Stimulated activated memory B cell treated with anti-CD40 and anti-IgM and Interleukin-4, amounts not matched to agents 10 μg/mL and 1 μg/mL and 100 μg/mL, for 72 hours (primary cell): ENCODE measurements around the gene PDE10A.
"Not testable (repeated sequence)": the region's sequence is repeated elsewhere in the genome, so short reads cannot be mapped to it uniquely, and the experiment has no call there.

ENCODE experiments used
- ATAC-seq: fragments of 150-1000 bp; cut with Tn5 transposase; 2 replicates; pipeline ENCODE4 v1.10.0; 2021
- H3K27ac Mint-ChIP-seq: one replicate; pipeline ENCODE4 v1.8.0; 2022; ENCODE audit warnings: mild to moderate bottlenecking, mixed read lengths
- H3K27me3 Mint-ChIP-seq: one replicate; pipeline ENCODE4 v1.8.0; 2022; ENCODE audit warnings: mixed read lengths
- H3K36me3 Mint-ChIP-seq: one replicate; pipeline ENCODE4 v1.8.0; 2022; ENCODE audit warnings: mixed read lengths
- H3K4me1 Mint-ChIP-seq: one replicate; pipeline ENCODE4 v1.8.0; 2022; ENCODE audit warnings: mixed read lengths
- H3K4me3 Mint-ChIP-seq: one replicate; pipeline ENCODE4 v1.8.0; 2022; ENCODE audit warnings: mild to moderate bottlenecking, moderate library complexity, mixed read lengths
- H3K9me3 Mint-ChIP-seq: one replicate; pipeline ENCODE4 v1.8.0; 2022; ENCODE audit warnings: mixed read lengths

The PDE10A gene

GRCh38 chr6:165574220-165575157, 88.6 kb downstream of the PDE10A start:
- H3K4me3 Mint-ChIP-seq, result no peak overlapping the region
- no peaks in the 10 kb centered on the region for H3K9me3 Mint-ChIP-seq
- H3K36me3 Mint-ChIP-seq, result no peaks in the 10 kb centered on the region
- H3K27me3 Mint-ChIP-seq, result no peaks in the 10 kb centered on the region
- ATAC-seq, result no peak
- H3K4me1 Mint-ChIP-seq, result no peaks in the 10 kb centered on the region
- no peak overlapping the region for H3K27ac Mint-ChIP-seq

GRCh38 chr6:165573671-165574070, 89.4 kb downstream of the PDE10A start:
- Mint-ChIP-seq H3K4me1 (no peaks in the 10 kb centered on the region), H3K9me3 (no peaks in the 10 kb centered on the region), H3K27ac (no peak overlapping the region), H3K4me3 (no peak overlapping the region), H3K27me3 (no peaks in the 10 kb centered on the region), H3K36me3 (no peaks in the 10 kb centered on the region)
- no peak for ATAC-seq

DNA sequence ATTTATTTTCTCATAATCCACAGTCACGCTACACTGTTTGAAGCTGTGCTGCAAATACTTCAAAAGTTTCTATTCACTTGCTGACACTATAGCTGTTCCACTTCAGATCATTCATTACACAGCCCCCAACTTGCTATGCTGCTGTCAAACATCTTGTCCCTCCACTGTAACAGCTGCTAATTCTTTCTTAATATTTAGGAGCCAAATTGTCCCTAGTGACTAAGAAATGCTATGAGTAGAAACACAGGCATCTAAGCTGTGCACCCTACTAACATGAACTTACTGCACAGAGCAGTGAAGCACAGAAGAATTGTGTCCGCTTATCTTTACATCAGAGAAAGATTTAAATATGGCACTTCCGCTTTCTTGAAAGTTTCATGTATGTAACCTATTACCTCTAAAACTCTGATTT, 91.3 kb downstream of the PDE10A start:
- Mint-ChIP-seq H3K4me1 (no peaks in the 10 kb centered on the region), H3K9me3 (no peaks in the 10 kb centered on the region), H3K4me3 (no peak overlapping the region), H3K27ac (no peak overlapping the region), H3K27me3 (no peaks in the 10 kb centered on the region), H3K36me3 (no peaks in the 10 kb centered on the region)
- no peak for ATAC-seq

GRCh38 chr6:165571068-165571682, 91.9 kb downstream of the PDE10A start:
- Mint-ChIP-seq H3K27me3 (no peaks in the 10 kb centered on the region), H3K4me1 (no peaks in the 10 kb centered on the region)

GRCh38 chr6:165568326-165568725, 94.7 kb downstream of the PDE10A start:
- no peaks in the 10 kb centered on the region for H3K36me3 Mint-ChIP-seq
- peaks cover 2% of the 10 kb centered on the region for H3K9me3 Mint-ChIP-seq
- no peak for ATAC-seq
- no peaks in the 10 kb centered on the region for H3K27me3 Mint-ChIP-seq
- H3K4me3 Mint-ChIP-seq, result no peak overlapping the region
- no peak overlapping the region for H3K27ac Mint-ChIP-seq
- H3K4me1 Mint-ChIP-seq, result no peaks in the 10 kb centered on the region

More at GRCh38 chr6:165571068-165571682, 91.9 kb downstream of the PDE10A start:
- Mint-ChIP-seq H3K9me3 (no peaks in the 10 kb centered on the region), H3K4me3 (no peak overlapping the region), H3K36me3 (no peaks in the 10 kb centered on the region), H3K27ac (no peak overlapping the region)
- no peak for ATAC-seq

DNA sequence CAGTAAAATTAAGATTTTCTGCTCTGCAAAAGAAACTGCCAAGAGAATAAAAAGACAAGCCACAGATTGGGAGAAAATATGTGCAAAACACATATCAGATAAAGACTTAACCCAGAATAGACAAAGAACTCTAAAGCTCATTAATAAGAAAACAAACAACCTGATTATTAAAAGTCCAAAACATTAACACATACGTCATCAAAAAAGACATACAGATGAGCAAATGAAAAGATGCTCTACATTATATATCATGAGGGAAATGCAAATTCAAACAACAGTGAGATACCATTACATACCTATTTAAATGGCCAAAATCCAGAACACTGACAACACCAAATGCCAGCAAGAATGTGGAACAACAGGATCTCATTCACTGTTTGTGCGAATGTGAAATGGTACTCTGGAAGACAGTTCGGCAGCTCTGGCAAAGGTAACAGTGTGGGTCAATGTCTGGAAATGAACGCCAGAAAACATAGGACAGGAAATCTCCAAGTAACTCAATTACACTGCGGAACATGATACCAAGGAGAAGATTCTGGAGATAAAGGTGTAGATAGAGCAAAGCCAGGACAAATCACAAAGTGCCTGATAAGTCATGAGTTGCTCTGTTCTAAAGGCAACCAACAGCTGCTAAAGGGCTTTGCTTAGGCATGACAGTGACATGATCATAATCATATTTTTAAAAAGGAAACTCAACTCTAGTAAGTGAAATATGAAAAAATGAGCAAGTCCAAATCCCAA, 96.8 kb downstream of the PDE10A start:
- Mint-ChIP-seq H3K27me3 (no peaks in the 10 kb centered on the region), H3K4me1 (no peaks in the 10 kb centered on the region), H3K4me3 (no peak overlapping the region), H3K27ac (no peak overlapping the region), H3K9me3 (peaks cover 2% of the 10 kb centered on the region), H3K36me3 (no peaks in the 10 kb centered on the region)
- no peak for ATAC-seq

GRCh38 chr6:165562421-165563090, 100.5 kb downstream of the PDE10A start:
- Mint-ChIP-seq H3K36me3 (no peaks in the 10 kb centered on the region), H3K4me3 (no peak overlapping the region), H3K27me3 (no peaks in the 10 kb centered on the region), H3K4me1 (no peaks in the 10 kb centered on the region), H3K27ac (no peak overlapping the region), H3K9me3 (peaks cover 5% of the 10 kb centered on the region)
- no peak for ATAC-seq

DNA sequence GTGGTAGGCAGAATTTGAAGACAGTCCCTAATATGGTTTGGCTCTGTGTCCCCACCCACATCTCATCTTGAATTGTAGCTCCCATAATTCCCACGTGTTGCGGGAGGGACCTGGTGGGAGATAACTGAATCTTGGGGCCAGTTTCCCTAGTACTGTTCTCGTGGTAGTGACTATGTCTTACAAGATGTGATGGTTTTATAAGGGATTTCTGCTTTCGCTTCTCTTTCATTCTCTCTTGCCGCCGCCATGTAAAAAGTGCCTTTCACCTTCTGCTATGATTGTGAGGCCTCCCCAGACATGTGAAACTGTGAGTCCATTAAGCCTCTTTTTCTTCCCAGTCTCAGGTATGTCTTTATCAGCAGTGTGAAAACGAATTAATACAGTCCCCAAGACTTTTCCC, 103.4 kb downstream of the PDE10A start:
- H3K4me1 Mint-ChIP-seq, result no peaks in the 10 kb centered on the region
- no peaks in the 10 kb centered on the region for H3K36me3 Mint-ChIP-seq
- no peaks in the 10 kb centered on the region for H3K27me3 Mint-ChIP-seq
- peaks cover 2% of the 10 kb centered on the region for H3K9me3 Mint-ChIP-seq
- H3K27ac Mint-ChIP-seq, result no peak overlapping the region
- no peak for ATAC-seq
- H3K4me3 Mint-ChIP-seq, result no peak overlapping the region

DNA sequence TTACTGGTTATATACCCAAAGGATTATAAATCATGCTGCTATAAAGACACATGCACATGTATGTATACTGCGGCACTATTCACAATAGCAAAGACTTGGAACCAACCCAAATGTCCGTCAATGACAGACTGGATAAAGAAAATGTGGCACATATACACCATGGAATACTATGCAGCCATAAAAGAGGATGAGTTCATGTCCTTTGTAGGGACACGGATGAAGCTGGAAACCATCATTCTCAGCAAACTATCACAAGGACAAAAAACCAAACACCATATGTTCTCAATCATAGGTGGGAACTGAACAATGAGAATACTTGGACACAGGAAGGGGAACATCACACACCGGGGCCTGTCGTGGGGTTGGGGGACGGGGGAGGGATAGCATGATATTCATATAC, 104.9 kb downstream of the PDE10A start:
- H3K27me3 Mint-ChIP-seq, H3K27ac Mint-ChIP-seq, ATAC-seq, H3K4me1 Mint-ChIP-seq, H3K36me3 Mint-ChIP-seq, H3K4me3 Mint-ChIP-seq, H3K9me3 Mint-ChIP-seq: not testable (repeated sequence)

DNA sequence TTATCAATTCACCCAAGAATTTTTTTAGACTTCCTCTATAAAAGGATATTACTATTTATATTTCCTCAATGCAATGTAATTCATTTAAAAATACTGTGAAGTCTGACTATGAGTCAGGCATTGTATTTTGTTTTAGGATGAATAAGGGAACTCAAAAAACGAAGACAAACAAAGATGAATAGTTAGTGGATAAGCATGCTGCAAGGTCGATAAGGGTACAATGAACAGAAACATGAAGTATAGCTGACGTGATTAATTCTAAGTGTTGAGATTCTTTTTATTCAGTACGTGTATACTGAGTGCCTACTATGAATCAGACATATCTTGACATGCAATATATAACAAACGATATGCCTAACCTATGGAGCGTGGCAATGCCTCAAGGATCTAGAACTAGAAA, 105.4 kb downstream of the PDE10A start:
- H3K4me3 Mint-ChIP-seq, result no peak overlapping the region

GRCh38 chr6:165556116-165556843, 106.8 kb downstream of the PDE10A start:
- H3K27ac Mint-ChIP-seq, result no peak overlapping the region
- peaks cover 2% of the 10 kb centered on the region for H3K9me3 Mint-ChIP-seq
- no peaks in the 10 kb centered on the region for H3K27me3 Mint-ChIP-seq
- H3K4me1 Mint-ChIP-seq, result no peaks in the 10 kb centered on the region
- H3K4me3 Mint-ChIP-seq, result no peak overlapping the region
- ATAC-seq, result no peak
- no peaks in the 10 kb centered on the region for H3K36me3 Mint-ChIP-seq

More for the DNA sequence above, 105.4 kb downstream of the PDE10A start:
- Mint-ChIP-seq H3K9me3 (peaks cover 2% of the 10 kb centered on the region), H3K4me1 (no peaks in the 10 kb centered on the region), H3K27ac (no peak overlapping the region), H3K27me3 (no peaks in the 10 kb centered on the region), H3K36me3 (no peaks in the 10 kb centered on the region)
- no peak for ATAC-seq

- H3K27ac Mint-ChIP-seq, H3K9me3 Mint-ChIP-seq, H3K27me3 Mint-ChIP-seq, H3K4me1 Mint-ChIP-seq, ATAC-seq, H3K4me3 Mint-ChIP-seq, H3K36me3 Mint-ChIP-seq: not testable (repeated sequence)
Measured at GRCh38 chr6:165554644-165555043, 108.4 kb downstream of the PDE10A start.

- no peak overlapping the region for H3K4me3 Mint-ChIP-seq
- no peak overlapping the region for H3K27ac Mint-ChIP-seq
- no peak for ATAC-seq
- no peaks in the 10 kb centered on the region for H3K9me3 Mint-ChIP-seq
- no peaks in the 10 kb centered on the region for H3K36me3 Mint-ChIP-seq
- no peaks in the 10 kb centered on the region for H3K27me3 Mint-ChIP-seq
- H3K4me1 Mint-ChIP-seq, result no peaks in the 10 kb centered on the region
Measured at GRCh38 chr6:165552248-165552736, 110.7 kb downstream of the PDE10A start.

- Mint-ChIP-seq H3K27ac (no peak overlapping the region), H3K4me3 (no peak overlapping the region), H3K27me3 (no peaks in the 10 kb centered on the region), H3K36me3 (no peaks in the 10 kb centered on the region), H3K4me1 (no peaks in the 10 kb centered on the region), H3K9me3 (no peaks in the 10 kb centered on the region)
- no peak for ATAC-seq
Measured at GRCh38 chr6:165551828-165552227, 111.2 kb downstream of the PDE10A start.
